Inflammatory macrophage (primary cell): ENCODE data around the gene CELF4.
A peak's percentile ranks its signal among the peaks of the same experiment; 100 is the strongest.

ENCODE experiments used
- DNase-seq, 2 donors: peaks; one replicate each; pipeline ENCODE4 v3.0.0-alpha.2; 2020 to 2022

CELF4 gene

GRCh38 chr18:37274309-37275236 is 291.0 kb downstream of the CELF4 start:
- no peak for DNase-seq

GRCh38 chr18:37272841-37273240 is 292.8 kb downstream of the CELF4 start:
- no peak for DNase-seq

DNA sequence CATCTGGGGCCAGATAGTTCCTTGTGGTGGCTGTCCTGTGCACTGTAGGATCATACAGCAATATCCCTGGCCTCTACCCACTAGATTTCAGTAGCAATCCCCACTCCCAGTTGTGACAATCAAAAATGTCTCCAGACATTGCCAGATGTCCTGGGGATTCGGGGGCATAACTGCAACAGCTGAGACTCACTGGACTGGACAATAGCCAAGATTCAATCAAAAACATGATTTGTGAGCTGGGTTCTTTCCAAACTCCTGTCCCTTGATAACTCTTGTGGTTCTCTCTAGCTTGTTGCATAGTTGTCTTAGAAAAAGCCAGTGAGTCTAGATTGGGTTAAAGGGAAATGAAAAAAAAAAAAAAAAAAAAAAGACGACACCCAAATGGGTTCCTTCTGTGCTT is 293.4 kb downstream of the CELF4 start:
- no peak for DNase-seq

GRCh38 chr18:37270666-37271052 is 294.9 kb downstream of the CELF4 start:
- no peak for DNase-seq

DNA sequence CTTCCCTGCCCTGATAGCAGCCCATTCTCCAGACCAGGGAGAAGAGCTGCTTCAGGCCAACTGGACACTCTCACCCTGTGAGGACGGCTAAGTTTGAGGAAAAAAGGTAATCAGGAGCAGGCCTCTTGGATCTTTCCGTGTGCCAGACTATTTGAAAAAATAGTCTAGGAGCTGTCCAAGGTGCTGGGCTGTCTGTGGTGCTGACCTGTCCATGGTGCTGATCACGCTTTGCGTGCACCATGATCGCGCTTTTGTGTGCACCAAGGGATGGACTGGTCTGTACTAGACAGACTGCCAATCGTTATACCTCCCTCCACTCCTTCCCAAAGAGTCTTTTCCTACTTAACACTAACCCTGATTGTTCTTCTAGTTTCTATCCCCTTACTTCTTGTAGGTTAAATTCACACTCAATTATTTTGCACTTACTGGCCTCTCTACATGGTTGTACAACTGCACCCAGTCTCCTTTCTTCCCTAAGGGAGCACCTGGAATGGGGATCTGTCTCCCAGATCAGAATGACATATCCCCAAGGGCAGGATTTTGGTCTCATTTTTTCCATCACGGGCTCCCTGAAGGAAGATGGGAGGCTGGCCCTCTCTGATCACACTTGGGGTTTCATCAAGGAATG is 295.4 kb downstream of the CELF4 start:
- DNase-seq = peak; percentile 20 to 24

GRCh38 chr18:37266290-37266689 is 299.3 kb downstream of the CELF4 start:
- no peak for DNase-seq

GRCh38 chr18:37265382-37265781 is 300.2 kb downstream of the CELF4 start:
- no peak for DNase-seq

GRCh38 chr18:37264956-37265355 is 300.6 kb downstream of the CELF4 start:
- DNase-seq = no peak

GRCh38 chr18:37261988-37262387 is 303.6 kb downstream of the CELF4 start:
- DNase-seq = no peak

GRCh38 chr18:37261246-37261840 is 304.3 kb downstream of the CELF4 start:
- DNase-seq = no peak

DNA sequence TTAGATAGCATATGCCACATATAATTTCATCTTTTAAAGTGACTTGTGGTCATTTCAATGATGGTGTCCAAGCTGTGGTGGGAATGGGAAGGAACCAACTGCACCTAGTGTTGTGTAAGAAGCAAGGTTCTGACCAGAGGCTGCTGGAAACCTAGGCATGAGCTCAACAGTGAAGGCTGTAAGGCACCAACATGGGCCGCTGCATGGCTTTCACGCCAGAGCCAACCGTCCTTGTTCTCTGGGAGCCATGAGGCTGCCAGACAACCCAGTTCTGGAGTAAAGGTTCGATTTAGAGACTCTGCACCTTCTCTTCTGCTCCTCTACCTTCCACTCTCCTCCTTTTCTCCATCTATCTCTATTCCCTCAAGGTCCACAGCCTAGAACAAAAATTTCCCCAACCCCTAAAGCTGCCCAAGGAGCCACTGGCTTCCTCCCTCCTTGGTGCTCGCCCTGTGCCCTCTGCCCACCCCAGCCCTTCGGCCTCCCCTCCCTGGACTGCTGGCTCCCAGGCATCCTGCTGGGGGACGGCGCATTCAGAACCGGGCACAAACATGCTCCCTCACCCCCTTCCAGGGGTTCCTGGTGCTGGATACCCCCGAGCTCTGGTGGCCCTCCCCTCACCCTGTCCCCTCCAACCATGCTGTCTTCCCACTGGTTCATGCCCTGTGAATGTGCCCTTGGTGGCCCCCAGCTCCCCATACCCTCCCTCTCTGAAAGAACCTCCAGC is 305.1 kb downstream of the CELF4 start:
- no peak for DNase-seq

GRCh38 chr18:37259711-37260110 is 305.9 kb downstream of the CELF4 start:
- no peak for DNase-seq

DNA sequence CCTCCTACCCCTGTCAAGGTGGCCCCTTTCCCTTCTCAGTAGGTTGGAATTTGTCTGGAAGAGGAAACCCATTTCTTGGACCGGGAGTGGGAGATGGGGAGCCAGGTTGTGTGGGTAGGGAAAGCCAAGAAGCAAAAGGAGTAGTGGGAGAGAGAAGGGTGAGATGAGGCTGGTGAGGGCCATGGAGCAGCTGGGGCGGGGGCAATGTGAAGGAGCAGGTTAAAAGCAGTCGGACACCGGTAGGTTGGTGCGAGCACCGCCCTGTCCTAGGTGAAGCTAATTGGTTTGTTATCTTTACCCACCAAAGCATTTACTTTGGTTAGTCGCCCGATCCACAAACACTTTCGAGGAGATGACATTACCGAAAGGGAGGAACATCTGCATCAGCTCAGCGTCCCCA is 306.8 kb downstream of the CELF4 start:
- DNase-seq = no peak

- no peak for DNase-seq
Observed at GRCh38 chr18:37258131-37258530, 307.5 kb downstream of the CELF4 start.

- DNase-seq = no peak
Observed at GRCh38 chr18:37254973-37255372, 310.6 kb downstream of the CELF4 start.

DNA sequence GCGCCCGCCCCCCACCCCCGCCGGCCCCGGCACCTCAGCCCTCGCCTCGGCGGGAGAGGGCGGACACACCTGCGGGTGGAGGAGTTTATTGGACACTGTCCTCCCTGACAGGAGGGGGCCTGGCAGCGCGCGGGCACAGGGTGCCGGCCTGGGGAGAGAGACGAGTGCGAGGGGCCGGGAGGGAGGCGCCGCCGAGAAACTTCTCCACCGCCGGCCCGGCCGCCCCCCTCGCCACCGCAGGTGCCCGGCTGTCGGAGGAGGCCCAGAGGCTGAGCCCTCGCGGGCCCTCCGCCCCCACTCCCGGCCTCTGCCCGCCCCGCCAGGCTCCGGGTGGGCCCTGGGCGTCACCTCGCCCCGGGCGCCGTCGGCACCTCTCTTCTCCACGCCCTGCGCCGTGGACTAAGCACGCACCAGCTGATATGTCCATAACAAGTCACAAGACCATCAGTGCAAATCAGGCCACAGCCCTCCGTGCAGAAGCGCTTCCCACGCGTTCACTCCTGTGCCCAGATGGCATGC is 311.3 kb downstream of the CELF4 start:
- DNase-seq = no peak

- DNase-seq = no peak
Observed at GRCh38 chr18:37253394-37254235, 312.0 kb downstream of the CELF4 start.

- DNase-seq = no peak
Observed at GRCh38 chr18:37252854-37253393, 312.7 kb downstream of the CELF4 start.

GRCh38 chr18:37252342-37252741 is 313.3 kb downstream of the CELF4 start:
- DNase-seq = no peak

GRCh38 chr18:37251679-37252078 is 313.9 kb downstream of the CELF4 start:
- DNase-seq = no peak

DNA sequence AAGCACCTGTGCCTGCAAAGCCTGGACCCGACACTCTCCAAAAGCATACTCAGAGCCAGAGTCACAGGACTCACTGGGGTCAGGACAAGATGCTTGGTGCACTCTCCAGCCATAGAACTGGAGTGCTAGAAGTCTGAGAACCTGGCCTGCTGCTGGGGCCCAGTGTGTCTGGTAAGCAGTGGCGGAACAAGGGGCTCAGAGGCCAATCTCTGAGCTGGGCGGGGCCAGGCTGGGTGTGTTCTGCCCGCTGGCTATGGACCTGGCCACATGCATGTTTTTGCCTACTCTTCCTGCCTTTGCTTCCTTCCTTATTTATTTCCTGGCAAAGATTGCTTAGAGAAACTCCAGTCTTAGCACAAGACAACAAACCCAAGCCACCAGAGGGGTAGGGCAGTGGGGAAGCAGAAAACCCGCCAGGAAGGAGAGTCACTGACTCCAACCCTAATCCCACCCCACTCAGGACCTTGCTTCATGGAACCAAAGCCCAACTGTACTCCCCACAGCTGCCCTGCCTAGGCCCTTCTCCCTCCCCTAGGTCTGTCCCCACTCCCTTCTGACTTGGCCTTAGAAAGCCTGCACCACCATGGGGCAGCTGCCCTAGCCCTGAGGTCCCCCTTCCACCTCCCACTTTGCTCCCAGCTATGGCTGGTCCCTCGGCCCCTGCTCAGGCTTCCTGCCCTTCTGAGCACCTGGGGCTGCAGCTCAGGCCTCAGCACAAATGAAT is 315.5 kb downstream of the CELF4 start:
- DNase-seq = no peak
